Ishikawa (cell line): Measurements from ENCODE around the gene MGLL.

ENCODE experiments used
- CEBPB ChIP-seq: IDR thresholded peaks from 2 replicates; pipeline ENCODE4 v1.6.1; 2012
- EGR1 ChIP-seq: IDR thresholded peaks from 2 replicates; pipeline ENCODE4 v1.6.1; 2012
- EP300 ChIP-seq: IDR thresholded peaks from 2 replicates; pipeline ENCODE4 v1.6.1; 2012; ENCODE audit warnings: borderline replicate concordance
- FOXM1 ChIP-seq: IDR thresholded peaks from 2 replicates; pipeline ENCODE4 v1.6.1; 2012; ENCODE audit warnings: low read depth, borderline replicate concordance
- NFIC ChIP-seq: IDR thresholded peaks from 2 replicates; pipeline ENCODE4 v1.6.1; 2012
- RAD21 ChIP-seq: IDR thresholded peaks from 2 replicates; pipeline ENCODE4 v1.6.1; 2012; ENCODE audit warnings: low read depth
- TAF1 ChIP-seq: IDR thresholded peaks from 2 replicates; pipeline ENCODE4 v1.6.1; 2012; ENCODE audit warnings: low read depth, mild to moderate bottlenecking
- TCF12 ChIP-seq: IDR thresholded peaks from 2 replicates; pipeline ENCODE4 v1.6.1; 2012; ENCODE audit warnings: low read depth
- TEAD4 ChIP-seq: IDR thresholded peaks from 2 replicates; pipeline ENCODE4 v1.6.1; 2012
- YY1 ChIP-seq: IDR thresholded peaks from 2 replicates; pipeline ENCODE4 v1.6.1; 2012; ENCODE audit warnings: low read depth
- ZBTB7A ChIP-seq: IDR thresholded peaks from 2 replicates; pipeline ENCODE4 v1.6.1; 2012; ENCODE audit warnings: low read depth
- TF ChIP-seq, protein P1 (sequence below): IDR thresholded peaks from 2 replicates; pipeline ENCODE4 v1.6.1; 2012
- TF ChIP-seq, protein P2 (sequence below): IDR thresholded peaks from 2 replicates; pipeline ENCODE4 v1.6.1; 2012; ENCODE audit warnings: low read depth, mild to moderate bottlenecking
- TF ChIP-seq, protein P3 (sequence below): IDR thresholded peaks from 2 replicates; pipeline ENCODE4 v1.6.1; 2012

MGLL gene

DNA sequence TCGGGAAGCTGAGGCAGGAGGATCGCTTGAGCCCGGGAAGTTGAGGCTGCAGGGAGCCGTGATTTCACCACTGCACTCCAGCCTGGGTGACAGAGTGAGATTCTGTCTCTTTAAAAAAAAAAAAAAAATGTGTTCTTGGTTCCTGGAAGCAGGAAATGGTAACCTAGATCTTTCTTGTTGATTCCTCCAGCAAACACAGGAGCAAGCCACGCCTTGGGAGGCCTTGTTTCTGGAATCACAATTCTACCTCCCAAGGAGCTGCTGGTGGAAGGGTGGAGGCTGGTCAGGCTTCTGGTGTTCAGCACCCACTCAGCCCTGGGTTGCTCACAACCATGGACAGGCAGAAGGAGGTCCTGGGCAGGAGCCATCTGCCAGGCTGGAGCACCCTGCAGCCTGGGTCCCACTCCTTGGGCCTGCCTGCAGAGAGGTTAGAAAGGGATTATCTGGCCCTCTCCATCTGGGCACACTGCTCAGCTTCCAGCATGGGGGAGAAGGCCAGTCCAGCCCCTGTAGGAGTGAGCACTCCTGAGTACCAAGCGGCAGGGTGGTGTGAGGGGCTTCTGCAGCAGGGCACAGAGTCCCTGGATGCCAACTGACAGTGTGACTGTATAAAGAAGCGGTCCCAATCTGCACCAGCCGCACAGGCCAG lies 84.0 kb downstream of the MGLL start:
- TF ChIP-seq ZBTB7A (no peak), RAD21 (no peak)

DNA sequence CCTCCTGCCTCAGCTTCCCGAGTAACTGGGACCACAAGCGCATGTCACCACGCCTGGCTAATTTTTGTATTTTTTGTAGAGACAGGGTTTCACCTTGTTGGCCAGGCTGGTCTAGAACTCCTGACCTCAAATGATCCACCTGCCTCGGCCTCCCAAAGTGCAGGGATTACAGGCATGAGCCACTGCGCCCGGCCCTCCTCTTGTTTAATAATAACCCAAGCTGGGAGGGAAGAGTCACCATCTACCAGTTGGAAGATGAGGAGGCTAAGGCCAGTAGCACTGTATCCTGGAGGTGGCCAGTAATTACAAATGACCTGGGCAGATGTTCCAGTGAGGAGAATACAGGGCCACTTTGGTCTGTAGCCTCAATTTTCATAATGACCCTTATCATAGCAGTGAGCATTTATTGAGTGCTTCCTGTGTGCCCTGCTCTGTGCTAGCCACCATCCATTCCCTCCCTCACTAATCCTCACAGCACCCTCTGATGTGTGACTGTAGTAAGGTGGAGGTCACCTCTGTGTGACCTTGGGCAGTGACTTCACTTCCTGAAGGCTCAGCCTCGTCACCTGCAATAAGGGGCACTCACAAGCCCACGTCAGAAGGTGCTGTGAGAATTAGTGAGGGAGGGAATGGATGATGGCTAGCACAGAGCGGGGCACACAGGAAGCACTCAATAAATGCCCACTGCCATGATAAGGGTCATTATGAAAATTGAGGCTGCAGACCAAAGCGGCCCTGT lies 85.3 kb downstream of the MGLL start:
- TF ChIP-seq TAF1 (no peak), YY1 (no peak), RAD21 (no peak), CEBPB (no peak), EGR1 (no peak), EP300 (no peak), NFIC (no peak), TCF12 (no peak)
- TF ChIP-seq, protein P1, sequence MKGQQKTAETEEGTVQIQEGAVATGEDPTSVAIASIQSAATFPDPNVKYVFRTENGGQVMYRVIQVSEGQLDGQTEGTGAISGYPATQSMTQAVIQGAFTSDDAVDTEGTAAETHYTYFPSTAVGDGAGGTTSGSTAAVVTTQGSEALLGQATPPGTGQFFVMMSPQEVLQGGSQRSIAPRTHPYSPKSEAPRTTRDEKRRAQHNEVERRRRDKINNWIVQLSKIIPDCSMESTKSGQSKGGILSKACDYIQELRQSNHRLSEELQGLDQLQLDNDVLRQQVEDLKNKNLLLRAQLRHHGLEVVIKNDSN = no peak
- TF ChIP-seq, protein P2, sequence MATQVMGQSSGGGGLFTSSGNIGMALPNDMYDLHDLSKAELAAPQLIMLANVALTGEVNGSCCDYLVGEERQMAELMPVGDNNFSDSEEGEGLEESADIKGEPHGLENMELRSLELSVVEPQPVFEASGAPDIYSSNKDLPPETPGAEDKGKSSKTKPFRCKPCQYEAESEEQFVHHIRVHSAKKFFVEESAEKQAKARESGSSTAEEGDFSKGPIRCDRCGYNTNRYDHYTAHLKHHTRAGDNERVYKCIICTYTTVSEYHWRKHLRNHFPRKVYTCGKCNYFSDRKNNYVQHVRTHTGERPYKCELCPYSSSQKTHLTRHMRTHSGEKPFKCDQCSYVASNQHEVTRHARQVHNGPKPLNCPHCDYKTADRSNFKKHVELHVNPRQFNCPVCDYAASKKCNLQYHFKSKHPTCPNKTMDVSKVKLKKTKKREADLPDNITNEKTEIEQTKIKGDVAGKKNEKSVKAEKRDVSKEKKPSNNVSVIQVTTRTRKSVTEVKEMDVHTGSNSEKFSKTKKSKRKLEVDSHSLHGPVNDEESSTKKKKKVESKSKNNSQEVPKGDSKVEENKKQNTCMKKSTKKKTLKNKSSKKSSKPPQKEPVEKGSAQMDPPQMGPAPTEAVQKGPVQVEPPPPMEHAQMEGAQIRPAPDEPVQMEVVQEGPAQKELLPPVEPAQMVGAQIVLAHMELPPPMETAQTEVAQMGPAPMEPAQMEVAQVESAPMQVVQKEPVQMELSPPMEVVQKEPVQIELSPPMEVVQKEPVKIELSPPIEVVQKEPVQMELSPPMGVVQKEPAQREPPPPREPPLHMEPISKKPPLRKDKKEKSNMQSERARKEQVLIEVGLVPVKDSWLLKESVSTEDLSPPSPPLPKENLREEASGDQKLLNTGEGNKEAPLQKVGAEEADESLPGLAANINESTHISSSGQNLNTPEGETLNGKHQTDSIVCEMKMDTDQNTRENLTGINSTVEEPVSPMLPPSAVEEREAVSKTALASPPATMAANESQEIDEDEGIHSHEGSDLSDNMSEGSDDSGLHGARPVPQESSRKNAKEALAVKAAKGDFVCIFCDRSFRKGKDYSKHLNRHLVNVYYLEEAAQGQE = no peak
- TF ChIP-seq, protein P3, sequence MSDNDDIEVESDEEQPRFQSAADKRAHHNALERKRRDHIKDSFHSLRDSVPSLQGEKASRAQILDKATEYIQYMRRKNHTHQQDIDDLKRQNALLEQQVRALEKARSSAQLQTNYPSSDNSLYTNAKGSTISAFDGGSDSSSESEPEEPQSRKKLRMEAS = no peak

DNA sequence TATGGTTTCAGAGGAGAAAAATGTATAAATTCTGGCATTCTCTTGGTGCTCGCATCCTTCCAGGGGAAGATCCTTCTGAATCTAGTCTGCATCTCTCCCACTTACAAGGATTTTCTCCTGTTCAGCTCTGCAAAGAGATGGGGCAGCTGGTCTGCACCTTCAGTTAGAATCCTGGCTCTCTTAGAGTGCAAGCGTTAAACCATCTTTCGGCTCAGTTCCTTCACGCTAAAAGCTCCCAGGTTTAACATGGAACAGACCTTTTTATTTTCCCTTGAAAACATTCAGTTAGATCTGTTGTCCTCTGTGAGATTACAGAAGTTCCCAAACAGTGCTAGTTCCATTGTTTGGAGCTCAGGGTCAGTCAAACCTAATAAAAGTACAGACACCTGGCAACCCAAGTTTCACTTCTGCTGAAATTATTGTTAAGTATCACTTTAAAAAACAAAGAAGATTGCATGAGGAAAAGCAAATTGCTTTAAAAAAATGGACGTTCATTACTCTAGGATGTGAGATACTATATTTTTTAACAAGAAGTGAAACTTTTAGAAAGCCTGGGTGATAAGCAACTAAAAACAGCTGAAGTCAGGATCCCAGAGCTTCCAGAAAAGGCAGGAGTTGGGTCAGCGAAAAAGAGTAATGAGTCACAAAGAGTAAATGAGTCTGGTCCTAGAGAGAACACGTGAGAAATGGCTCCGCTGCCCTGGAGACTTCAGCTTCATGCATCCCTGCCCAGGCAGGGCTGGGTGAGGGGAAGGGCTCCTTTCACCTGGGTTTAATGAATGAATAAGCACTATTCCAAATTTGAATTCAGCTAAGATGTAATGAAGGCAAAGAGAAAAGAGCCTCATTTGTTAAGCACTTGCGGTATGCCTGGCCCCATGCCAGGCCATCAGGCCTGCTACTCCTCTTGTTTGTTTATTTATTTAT lies 86.3 kb downstream of the MGLL start:
- TF ChIP-seq ZBTB7A (no peak), NFIC (no peak), YY1 (no peak), TEAD4 (no peak), FOXM1 (no peak), EGR1 (no peak)
- TF ChIP-seq, protein P3 = no peak
- TF ChIP-seq, protein P2 = no peak
- TF ChIP-seq, protein P1 = no peak

DNA sequence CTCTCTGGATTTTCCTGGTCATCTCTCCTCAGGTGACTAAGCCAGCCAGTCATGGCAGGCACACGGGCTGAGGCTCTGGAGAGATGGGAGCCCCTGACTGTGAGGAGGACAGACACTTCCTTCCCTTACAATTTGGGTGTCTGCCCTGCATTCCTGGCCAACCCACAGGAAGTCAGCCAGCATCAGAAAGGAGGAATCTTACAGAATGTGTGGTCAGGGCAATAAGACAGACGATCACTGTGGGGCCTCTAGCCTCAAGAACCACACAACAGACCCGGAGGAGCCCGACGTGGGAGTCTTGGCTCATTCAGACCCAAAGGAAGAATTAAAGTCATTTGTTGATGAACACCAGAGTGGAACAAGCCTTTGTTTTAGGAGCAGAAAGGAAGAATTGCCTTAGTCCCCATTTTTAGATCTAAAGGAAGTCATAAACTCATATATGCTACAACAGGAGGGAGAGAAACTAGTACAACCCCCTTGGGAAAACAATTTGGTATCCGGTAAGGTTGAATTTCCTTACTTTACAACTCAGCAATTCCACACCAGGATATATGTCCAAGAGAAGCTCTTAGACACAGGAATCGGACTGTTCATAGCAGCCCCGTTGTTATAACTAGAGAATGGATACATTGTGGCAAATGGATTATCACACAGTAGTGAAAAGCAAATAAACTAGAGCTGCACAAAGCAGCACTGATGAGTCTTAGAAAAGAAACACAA lies 87.4 kb downstream of the MGLL start:
- TF ChIP-seq YY1 (no peak), EGR1 (no peak)
- TF ChIP-seq, protein P2 = no peak
- TF ChIP-seq, protein P1 = no peak
